K562 (cell line): ENCODE results near the gene PSMD13. TPM values are rescaled to one million over a fixed set of nuclear protein-coding genes. Genes with fewer than 3 reads are reported as not detected.

ENCODE experiments used
- CREM ChIP-seq: IDR thresholded peaks from 2 replicates; pipeline ENCODE4 v1.6.1; 2014; ENCODE audit warnings: antibody characterized with exemption, low read depth
- DPF2 ChIP-seq: fragments of 450-650 bp; IDR thresholded peaks from 2 replicates; pipeline ENCODE4 v1.6.1; 2016
- E2F1 ChIP-seq: sonication (generic); formaldehyde crosslinking; IDR thresholded peaks from 2 replicates; pipeline ENCODE4 v1.8.1; 2023; ENCODE audit warnings: mild to moderate bottlenecking, missing genetic modification reagents, moderate library complexity
- LEF1 ChIP-seq: fragments of 450-650 bp; IDR thresholded peaks from 2 replicates; pipeline ENCODE4 v1.6.1; 2016; ENCODE audit warnings: mild to moderate bottlenecking
- MCM5 ChIP-seq: fragments of 450-650 bp; IDR thresholded peaks from 2 replicates; pipeline ENCODE4 v1.6.1; 2016; ENCODE audit warnings: low read depth
- TEAD1 ChIP-seq, 2 experiments: fragments of 450-650 bp in 1 of 2; sonication (generic) in 1 of 2; formaldehyde crosslinking; IDR thresholded peaks; 2 replicates each; pipeline versions ENCODE4 v1.4.0 to v1.8.0; 2020 to 2022; ENCODE audit warnings: mild to moderate bottlenecking in 2 of 2, missing genetic modification reagents in 1 of 2
- TFAM ChIP-seq: fragments of 250-450 bp; sonication (Bioruptor Pico); conservative IDR thresholded peaks from 2 replicates; pipeline ENCODE4 v1.5.0; 2021; ENCODE audit warnings: mild to moderate bottlenecking, moderate library complexity
- TFE3 ChIP-seq: fragments of 450-650 bp; formaldehyde crosslinking; IDR thresholded peaks from 2 replicates; pipeline ENCODE4 v1.4.0; 2020; ENCODE audit warnings: mild to moderate bottlenecking, mixed read lengths
- ZNF212 ChIP-seq: fragments of 450-650 bp; formaldehyde crosslinking; IDR thresholded peaks from 2 replicates; pipeline ENCODE4 v1.4.0; 2020; ENCODE audit warnings: mild to moderate bottlenecking
- polyA plus RNA-seq, 8 experiments: library from polyadenylated mRNA; depleted of rRNA in 4 of 8; stranded (reverse) in 5 of 8; unstranded in 3 of 8; fragments of >200 nt; fragmentation: Nextera tagmentation in 2 of 8; fragmentation: Illumina TruSeq in 1 of 8; extraction: Ambion mirVana in 2 of 8; extraction: Trizol in 1 of 8; gene quantifications; 2 replicates each; pipeline versions ENCODE4 v1.2.1 to v1.2.3, GENCODE V29; 2011 to 2014; ENCODE audit warnings: inconsistent platforms in 1 of 8, missing spikeins in 1 of 8
- total RNA-seq, 7 experiments: library from RNA; depleted of rRNA in 6 of 7; stranded (reverse); fragments of >200 nt in 6 of 7; fragmentation: Illumina TruSeq in 2 of 7; extraction: Trizol in 2 of 7; gene quantifications; 2 replicates each; pipeline versions ENCODE4 v1.2.1 to v1.2.3, GENCODE V29; 2011 to 2021; ENCODE audit warnings: low replicate concordance in 1 of 7

PSMD13 gene
- total and polyA plus RNA-seq, 9 of the 15 experiments (the other 6 are each of a cell fraction or from before 2014, with no cell fraction given): 185 to 383 (median 267) TPM

- no peak for TF ChIP-seq TFAM (CRISPR knock-in tag)
- no peak for TF ChIP-seq TEAD1 (CRISPR knock-in tag; IDR thresholded peaks at IDR 0.05)
- TF ChIP-seq E2F1 (CRISPR knock-in tag): no peak
- TF ChIP-seq LEF1: no peak
- TF ChIP-seq TFE3 (CRISPR knock-in tag): no peak
- no peak for TF ChIP-seq ZNF212 (CRISPR knock-in tag)
- no peak for TF ChIP-seq DPF2
- no peak for TF ChIP-seq CREM
- TF ChIP-seq MCM5: no peak
These were observed 56.6 kb downstream of the PSMD13 start (continued) for GRCh38 chr11:293271-293851.
